HG03159 (cell line): ENCODE data around the gene SFXN2.
A peak's percentile ranks its signal among the peaks of the same experiment; 100 is the strongest.
"Not testable (repeated sequence)": the region's sequence is repeated elsewhere in the genome, so short reads cannot be mapped to it uniquely, and the experiment has no call there.

Experiments used
- ATAC-seq: cut with Tn5 transposase; IDR thresholded peaks from one replicate; pipeline ENCODE4 v1.9.1; 2021; ENCODE audit warnings: mild to moderate bottlenecking, moderate library complexity; ENCODE audit not compliant: unreplicated experiment

Gene SFXN2

DNA sequence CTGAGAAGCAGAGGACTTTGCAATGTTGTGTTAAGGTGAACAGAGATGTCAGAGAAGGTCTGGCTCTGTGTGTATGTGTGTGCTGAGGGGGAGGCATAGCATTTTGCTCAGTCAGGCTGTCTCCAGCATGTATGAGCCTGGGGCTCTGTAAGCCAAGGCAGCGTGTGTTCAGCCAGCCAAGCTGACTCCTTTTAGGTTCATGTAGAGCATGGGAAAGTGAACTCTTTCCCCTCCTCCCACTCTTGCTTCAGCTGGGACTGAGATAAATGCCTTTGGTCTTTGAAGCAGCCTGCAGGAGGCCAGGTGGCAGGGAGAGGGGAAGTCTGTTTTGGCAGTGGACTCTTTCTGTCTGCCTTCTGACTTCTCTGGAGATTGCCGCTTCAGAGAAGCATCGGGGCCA lies 3.8 kb downstream of the SFXN2 start:
- no peak for ATAC-seq

DNA sequence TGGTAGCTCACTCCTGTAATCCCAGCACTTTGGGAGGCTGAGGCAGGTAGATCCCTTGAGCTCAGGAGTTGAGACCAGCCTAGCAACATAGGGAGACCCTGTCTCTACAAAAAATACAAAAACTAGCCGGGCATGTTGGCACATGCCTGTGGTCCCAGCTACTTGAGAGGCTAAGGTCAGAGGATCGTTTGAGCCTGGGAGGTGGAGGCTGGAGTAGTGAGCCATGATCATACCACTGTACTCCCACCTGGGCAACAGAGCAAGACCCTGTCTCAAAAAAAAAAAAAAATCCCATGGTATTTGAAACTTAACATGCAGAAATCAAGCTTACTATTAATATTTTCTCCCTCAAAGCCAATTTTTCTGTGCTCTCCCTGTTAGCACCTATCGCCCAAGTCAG lies 5.9 kb downstream of the SFXN2 start:
- no peak for ATAC-seq

DNA sequence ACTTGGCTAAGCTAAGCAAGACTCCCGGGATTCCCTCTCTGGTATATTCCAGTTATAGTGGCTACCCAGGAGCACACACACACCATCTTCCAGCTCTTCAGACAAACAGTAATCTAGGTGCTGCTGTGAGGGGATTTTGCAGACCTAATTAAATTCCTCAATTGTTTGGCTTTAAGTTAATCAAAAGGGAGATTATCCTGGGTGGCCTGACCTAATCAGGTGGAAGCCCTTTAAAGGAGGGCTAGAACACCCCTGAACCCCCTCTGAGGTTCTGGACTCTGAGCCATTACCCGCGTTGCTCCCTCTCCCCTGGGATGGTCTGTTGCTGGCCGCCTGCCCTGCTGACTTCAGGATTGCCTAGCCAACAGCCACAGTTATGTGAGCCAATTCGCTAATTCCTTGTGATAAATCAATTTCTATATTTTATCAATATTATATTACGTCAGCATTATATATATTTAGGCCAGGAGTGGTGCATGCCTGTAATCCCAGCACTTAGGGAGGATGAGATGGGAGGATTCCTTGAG lies 6.4 kb downstream of the SFXN2 start:
- ATAC-seq = no peak

DNA sequence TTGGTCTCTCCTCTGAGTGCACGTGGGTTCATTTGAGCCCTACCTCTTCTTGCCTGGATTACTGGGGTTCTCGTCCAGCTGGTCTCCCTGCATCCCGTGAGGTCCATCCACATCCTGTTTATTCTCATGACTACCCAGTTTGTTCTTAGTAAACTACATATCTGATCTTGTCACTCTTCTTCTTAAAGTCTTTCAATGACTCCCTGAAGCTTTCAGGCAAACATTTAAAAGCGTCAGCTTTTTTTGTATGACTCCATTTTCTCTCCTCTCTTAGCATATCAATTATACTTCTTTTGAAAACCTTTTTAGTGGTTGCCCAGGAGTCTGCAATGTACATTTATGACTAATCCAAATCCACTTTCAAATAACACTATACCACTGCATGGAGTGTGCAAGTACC lies 7.5 kb downstream of the SFXN2 start:
- ATAC-seq = no peak

DNA sequence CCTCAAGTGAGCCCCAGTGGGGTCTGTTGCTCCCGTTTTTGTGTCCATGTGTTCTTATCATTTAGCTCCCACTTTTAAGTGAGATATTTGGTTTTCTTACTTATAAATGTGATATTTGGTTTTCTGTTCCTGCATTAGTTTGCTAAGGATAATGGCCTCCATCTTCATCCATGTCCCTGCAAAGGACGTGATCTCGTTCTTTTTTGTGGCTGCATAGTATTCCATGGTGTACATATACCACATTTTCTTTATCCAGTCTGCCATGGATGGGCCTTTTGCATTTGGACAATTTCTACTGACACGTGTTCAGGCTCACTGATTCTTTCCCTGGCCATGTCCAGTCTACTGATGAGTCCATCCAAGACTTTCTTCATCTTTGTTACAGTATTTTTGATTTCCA lies 9.6 kb downstream of the SFXN2 start:
- ATAC-seq = no peak

DNA sequence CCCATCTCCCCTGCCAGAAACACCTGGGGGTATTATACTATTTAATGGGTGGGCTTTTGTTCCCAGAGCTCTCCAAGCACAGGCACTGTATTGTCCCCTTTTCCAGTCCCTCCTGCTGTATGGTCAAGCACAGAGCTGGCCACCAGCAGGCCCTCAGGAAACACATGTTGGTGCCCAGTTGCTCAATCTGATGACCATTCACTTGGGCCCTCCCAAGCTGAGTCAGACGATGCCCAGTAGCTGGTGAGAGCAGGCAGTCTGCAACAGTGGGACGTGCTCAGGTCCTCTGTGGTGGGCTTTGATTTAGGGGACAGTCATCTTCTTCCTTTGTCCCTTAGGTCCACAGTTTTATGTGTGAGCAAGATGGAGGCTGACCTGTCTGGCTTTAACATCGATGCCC lies 11.8 kb downstream of the SFXN2 start:
- ATAC-seq = no peak

DNA sequence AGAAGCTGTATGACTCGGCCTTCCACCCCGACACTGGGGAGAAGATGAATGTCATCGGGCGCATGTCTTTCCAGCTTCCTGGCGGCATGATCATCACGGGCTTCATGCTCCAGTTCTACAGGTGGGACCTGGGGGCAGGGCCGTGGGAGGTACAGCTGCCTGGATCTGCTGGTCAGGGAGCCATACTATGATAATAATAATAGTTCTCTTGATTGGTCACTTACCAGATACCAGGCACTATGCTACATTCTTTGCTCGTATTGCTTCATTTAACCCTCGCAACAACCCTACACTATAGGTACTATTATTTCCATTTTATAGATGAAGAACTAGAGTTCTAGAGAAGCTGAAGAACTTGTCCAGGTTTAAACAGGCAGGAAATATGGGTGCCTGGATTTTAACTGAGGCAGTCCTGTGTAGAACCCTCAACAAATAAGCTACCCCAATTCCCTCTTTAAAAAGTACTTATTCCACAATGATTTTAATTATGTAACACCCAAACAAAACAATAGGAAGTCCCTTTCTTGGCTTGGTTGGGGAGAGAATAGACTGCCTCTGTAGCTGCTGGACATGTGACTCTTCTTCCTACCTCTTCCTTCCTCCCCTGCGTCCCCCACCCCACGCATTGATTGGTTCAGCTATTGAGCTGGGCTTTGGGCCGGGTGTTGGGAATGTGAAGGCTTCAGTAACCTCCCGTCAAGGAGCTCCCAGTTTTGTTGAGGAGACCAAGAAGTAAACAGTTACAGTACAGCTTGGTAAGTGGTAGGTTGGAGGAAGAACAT lies 12.8 kb downstream of the SFXN2 start:
- no peak for ATAC-seq

DNA sequence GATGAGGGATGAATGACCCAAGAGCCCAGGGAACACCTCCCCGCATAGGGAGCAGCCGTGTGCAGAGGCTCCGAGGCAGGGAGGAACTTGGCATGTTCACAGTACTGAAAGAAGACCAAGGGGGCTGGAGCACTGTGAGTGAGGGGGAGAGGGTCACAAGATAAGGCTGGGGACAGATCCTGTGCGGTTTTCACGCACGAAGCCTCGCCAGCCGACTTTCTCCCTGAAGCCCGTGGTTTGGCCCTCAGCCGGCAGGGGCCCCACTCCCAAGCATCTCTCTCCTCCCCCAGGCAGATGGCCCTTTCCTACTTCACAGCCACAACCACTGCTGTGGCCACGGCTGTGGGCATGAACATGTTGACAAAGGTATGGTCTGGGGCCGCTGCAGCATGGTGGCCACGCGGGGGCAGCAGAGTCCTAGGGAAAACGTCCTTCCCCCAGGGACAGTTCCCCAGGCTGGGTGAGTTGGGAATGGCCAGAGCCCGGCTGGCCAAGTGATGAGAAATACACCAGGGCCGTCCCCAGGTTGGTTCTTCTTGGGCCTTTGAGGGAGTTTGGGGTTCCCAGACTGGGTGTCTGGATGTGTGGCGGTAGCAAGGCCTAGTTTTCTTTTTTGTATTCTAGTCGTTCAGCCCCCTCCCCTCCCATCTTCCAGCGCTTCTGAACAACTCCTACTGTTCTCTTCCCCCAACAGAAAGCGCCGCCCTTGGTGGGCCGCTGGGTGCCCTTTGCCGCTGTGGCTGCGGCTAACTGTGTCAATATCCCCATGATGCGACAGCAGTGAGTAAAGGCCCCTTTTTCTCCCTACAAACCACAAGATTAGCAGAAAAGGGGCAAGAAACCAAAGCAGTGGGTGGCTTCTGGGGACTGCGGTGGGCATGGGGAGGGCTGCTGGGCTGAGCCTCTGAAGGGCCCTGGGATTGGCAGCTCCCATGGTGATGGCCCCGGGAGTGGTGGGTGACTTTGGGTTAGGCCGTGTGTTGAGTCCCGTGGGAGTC lies 14.9 kb downstream of the SFXN2 start:
- no peak for ATAC-seq

DNA sequence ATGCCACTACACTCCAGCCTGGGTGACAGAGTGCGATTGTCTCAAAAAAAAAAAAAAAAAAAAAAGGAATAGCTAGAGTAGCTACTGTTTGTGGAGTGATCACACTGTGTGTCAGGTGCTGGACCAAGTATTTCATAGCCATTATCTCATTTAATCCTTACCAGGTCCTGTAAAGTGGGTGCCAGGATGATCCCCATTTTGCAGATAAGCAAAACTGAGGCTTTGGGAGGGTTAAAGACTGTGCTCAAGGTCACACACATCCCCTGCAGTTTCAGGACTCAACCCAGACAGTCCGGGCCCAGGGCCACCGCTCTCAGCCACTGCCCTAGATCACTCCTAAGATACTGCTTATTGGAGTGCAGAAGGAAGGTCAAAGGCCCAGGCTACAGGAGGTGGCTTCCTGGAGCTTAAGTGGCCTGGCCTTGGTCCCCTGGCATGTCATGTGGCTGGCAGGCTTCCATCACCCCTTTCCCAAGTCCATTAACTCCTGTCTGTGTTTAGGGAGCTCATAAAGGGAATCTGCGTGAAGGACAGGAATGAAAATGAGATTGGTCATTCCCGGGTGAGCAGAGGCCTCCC lies 16.9 kb downstream of the SFXN2 start:
- no peak for ATAC-seq

DNA sequence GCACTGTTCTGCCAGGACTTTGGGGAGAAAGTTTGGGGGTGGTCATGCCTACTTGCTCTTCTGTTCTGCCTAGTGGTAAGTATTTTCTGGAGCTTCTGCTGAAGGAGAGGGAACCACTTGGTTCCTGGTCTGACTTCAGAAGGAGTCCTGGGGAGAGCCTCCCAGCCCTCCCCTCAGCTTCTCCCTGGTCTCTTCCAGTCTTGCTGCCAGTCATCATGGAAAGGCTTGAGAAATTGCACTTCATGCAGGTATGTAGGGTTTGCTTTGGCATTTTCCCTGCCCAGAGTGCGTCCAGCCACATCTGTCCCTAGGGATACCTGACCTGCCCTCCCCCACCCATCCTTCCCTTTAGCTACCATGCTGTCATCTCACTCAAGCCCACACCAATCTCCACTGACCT lies 18.2 kb downstream of the SFXN2 start:
- ATAC-seq = no peak

DNA sequence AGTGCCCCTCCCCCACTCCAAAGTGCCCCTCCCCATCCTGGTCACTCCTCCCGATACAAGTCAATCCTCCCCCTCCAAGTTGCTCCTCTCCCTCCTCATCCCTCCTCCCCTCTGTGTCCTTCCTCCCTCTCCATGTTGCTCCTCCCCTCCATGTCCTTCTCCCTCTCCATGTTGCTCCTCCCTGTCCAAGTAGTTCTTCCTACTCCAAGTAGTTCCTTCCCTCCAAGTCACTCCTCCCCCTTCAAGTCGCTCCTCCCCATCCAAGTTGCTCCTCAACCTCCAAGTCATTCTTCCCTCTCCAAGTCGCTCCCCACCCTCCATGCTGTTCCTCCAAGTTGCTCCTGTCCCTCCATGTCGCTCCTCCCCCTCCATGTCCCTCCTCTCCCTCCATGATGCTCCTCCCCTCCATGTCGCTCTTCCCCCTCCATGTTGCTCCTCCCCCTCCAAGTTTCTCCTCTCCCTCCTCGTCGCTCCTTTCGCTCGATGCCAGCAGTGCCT lies 20.7 kb downstream of the SFXN2 start:
- ATAC-seq = no peak

DNA sequence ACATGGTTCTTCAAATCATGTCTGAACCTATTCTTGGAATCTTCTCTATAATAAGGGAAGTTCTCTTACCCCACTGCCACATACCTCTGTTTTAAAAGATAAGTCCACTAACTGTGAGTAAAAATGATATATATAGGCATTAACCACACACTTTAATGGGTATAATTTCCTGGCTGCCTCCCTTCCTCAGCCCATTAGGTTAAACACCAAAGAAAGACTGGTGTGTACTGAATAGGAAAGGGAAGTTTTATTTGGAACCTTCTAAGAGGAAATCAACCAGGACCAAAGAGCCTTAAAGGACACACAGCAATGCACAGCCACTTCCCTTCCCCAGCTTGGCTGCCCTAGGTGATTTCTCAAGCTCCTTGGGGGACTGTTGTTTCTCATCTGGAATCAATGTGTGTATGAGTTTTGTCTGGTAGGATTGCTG lies 24.3 kb downstream of the SFXN2 start:
- ATAC-seq = no peak

DNA sequence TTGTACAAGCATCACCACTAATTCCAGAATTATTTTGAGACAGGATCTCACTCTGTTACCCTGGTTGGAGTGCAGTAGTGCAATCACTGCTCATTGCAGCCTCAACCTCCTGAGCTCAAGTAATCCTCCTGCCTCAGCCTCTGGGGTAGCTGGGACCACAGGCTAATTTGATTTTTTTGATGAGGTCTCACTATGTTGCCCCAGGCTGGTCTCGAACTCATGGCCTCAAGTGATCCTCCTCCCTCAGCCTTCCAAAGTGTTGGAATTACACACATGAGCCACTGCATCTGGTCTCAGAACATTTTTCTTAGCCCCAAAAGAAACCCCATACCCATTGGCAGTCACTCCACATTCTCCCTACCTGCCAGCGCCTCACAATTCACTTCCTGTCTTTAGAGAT lies 25.8 kb downstream of the SFXN2 start:
- ATAC-seq = no peak

DNA sequence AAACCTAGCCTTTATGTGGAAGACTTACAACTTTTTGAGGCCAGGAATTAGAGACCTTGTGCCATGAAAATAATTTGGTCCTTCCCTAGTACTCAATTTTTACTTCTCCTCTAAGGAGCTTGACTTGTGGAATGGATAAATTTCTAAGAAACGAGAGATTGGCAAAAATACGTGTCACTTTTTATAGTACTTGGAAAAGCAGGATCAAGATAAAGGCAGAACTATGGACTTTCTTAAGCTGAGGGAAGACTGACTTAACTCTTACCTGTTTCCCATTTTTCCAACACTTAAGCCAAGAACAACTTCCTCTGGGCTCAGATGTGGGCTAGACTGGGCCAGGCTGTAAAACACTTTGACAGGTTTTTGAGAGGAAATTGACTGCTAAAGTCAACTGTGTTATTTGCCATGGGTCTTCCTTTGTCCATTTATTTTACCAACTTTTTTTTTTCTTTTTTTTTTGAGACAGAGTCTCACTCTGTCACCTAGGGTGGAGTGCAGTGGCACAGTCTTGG lies 27.3 kb downstream of the SFXN2 start:
- ATAC-seq = no peak

DNA sequence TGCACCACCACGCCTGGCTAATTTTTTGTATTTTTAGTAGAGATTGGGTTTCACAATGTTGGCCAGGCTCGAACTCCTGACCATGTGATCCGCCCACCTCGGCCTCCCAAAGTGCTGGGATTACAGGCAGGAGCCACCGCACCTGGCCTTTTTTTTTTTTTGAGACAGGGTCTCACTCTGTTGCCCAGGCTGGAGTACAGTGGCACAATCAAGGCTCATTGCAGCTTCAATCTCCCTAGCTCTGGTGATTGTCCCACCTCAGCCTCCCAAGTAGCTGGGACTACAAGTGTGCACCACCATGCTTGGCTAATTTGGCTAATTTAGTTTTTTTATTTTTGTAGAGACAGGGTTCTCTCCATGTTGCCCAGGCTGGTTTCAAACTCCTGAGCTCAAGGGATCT lies 27.9 kb downstream of the SFXN2 start:
- not testable (repeated sequence) for ATAC-seq

DNA sequence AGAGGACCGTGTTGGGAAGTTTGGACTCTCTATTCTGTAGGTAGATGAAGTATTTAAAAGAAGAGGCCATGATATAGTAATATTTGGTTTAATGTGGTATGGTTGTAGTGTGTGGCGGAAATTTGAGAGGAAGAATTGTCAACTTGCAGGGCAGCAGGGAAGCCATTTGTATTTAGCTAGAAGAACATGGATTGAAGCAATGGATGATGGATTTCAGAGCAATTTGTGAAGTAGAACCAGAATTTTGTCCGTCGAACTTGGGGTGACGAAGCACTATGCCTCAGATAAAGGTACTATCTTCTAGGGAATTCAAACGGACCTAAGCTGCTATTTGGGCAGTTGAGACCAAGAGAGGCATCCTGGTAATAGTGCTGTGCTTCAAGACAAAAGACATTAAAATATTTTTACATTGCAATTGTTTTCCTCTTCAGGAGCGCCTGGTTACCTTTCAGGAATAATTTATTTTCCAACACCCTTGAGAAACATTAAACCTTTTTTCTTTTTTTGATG lies 28.7 kb downstream of the SFXN2 start:
- ATAC-seq = peak; percentile 2

DNA sequence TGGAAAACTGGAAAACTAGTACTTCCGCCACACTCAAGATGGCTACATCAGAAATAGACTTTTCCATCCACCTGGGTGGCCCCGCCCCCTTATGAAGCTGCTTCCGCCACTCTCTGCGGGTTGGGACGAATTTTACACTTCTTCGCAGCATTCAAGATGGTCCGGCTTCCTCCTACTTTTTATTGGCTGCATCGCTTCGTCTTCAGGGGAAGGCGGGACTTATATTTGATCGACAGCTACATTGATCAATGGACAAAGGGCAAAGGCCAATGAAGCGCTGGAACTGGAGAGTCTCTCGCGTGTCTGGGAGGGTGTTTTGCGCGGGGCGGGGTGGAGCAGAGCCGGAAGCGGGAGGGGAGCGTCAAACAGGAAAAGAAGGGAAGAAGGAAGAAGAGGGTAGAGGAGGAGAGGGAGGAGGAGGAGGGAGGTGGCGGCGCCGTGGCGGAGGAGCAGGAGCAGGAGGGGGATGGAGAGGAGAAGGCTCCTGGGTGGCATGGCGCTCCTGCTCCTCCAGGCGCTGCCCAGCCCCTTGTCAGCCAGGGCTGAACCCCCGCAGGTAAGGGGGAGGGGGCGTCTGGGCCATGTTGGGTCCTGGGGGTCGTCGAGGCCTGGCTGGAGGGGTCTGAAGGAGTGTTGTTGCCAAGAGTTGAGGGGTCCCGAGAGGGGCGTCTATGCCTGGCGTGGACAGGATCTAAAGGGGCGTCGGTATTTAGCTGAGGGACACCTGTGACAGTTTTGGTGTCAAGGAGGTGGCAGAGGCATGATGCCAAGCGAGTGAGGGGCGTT lies 29.3 kb downstream of the SFXN2 start, which contains the start of gene WBP1L:
WBP1L (plus strand) TSS at position 361 of the 786 bp plus-strand sequence; CDS start at position 467, 106 bp downstream.
- peak; percentile 98 for ATAC-seq

DNA sequence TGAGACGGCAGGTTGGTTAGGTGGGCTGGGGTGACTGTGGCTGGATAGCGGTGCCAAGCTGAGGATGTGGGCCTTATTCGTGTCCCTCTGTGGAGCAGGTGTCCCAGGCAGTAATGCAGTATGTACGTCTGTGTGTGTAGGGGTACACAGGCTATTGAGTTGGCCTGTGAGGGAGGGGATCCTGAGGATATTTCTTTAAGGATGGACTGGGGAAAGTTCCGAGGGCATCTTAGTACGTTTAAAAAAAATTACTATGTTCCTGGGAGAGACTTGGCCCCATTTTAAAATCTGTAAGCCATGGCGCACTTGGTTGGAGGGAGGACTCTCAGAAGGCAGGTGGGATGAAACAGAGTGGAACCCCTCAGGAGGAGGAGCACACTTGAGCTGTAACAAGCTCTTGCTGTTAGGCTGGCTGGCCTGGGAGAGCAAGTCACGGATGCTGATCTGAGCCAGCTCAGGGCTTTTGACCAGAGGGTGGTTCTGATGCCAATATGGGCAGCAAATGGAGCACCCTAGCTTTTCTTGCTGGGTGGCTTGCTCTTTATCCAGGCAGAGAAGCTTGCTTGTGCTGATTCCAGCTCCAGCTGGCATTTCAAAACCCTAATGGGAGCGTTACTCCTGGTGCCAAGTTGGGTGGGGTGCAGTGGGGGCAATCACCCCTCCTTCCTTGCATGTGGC lies 30.1 kb downstream of the SFXN2 start:
- no peak for ATAC-seq

DNA sequence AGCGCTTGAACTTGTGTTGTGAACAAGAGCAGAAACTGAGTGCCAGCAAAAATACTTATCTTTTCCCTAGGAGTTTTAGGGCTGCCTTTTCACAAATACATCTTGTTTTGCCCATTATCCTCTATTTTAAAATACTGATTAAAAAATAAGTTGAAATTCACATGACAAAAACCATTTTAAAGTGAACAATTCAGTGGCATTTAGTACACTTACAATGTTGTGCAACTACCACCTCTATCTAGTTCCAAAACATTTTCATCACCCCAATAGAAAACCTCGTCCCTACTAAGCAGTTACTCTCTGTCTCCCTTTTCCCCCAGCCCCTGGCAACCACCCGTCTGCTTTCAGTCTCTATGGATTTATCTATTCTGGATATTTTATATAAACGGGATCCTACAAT lies 30.7 kb downstream of the SFXN2 start:
- no peak for ATAC-seq
